Common myeloid progenitor, CD34-positive (primary cell): ENCODE results near the gene GYS1.
"Not testable (repeated sequence)": the region's sequence is repeated elsewhere in the genome, so short reads cannot be mapped to it uniquely, and the experiment has no call there.

ENCODE experiments used
- CTCF ChIA-PET: fragments of 350-600 bp; sonication (Branson Sonifier 250); formaldehyde crosslinking; loops from one replicate; lab custom pipeline; 2021; ENCODE audit warnings: antibody characterized with exemption; lab: Charles Lee
- POLR2A ChIA-PET: fragments of 350-600 bp; sonication (Branson Sonifier 250); formaldehyde crosslinking; loops from one replicate; lab custom pipeline; 2021; ENCODE audit warnings: antibody characterized with exemption; lab: Charles Lee
- DNase-seq, 3 donors: peaks; one replicate each; pipeline versions ENCODE4 v3.0.0 to v3.0.0-alpha.2; 2013
- H3K27ac ChIP-seq, 2 experiments: 1 replicate in 1 of 2; 2 replicates in 1 of 2; pipeline ENCODE4 v1.7.0; 2013; ENCODE audit warnings: inconsistent platforms in 2 of 2, low read length in 2 of 2, mild to moderate bottlenecking in 2 of 2, low read depth in 1 of 2, moderate library complexity in 1 of 2; ENCODE audit not compliant: severe bottlenecking in 2 of 2, insufficient read depth in 1 of 2, poor library complexity in 1 of 2
- H3K27me3 ChIP-seq, 5 experiments: replicated peaks in 2 of 5; 1 replicate in 3 of 5; 2 replicates in 2 of 5; pipeline versions ENCODE4 v1.6.1 to v1.7.0; 2013; ENCODE audit warnings: low read length in 4 of 5, mild to moderate bottlenecking in 2 of 5, moderate library complexity in 2 of 5, inconsistent platforms in 1 of 5; ENCODE audit not compliant: insufficient read depth in 5 of 5, control insufficient read depth in 4 of 5
- H3K36me3 ChIP-seq, 4 experiments: 1 replicate in 2 of 4; 2 replicates in 2 of 4; pipeline versions ENCODE4 v1.6.1 to v1.7.0; 2013; ENCODE audit warnings: low read length in 3 of 4, control low read depth in 1 of 4, mild to moderate bottlenecking in 1 of 4; ENCODE audit not compliant: control insufficient read depth in 4 of 4, insufficient read depth in 4 of 4
- H3K4me1 ChIP-seq, 4 experiments: 1 replicate in 3 of 4; 2 replicates in 1 of 4; pipeline versions ENCODE4 v1.6.1 to v1.7.1; 2013; ENCODE audit warnings: low read length in 3 of 4, mild to moderate bottlenecking in 3 of 4, control low read depth in 1 of 4, inconsistent platforms in 1 of 4, moderate library complexity in 1 of 4; ENCODE audit not compliant: control insufficient read depth in 4 of 4, insufficient read depth in 4 of 4; ENCODE audit errors: control extremely low read depth in 1 of 4
- H3K4me3 ChIP-seq, 7 experiments: 1 replicate in 4 of 7; 2 replicates in 3 of 7; pipeline versions ENCODE4 v1.5.1 to v1.7.0; 2013; ENCODE audit warnings: mild to moderate bottlenecking in 7 of 7, low read length in 6 of 7, moderate library complexity in 6 of 7, inconsistent platforms in 2 of 7, low read depth in 2 of 7, control low read depth in 1 of 7; ENCODE audit not compliant: insufficient read depth in 4 of 7, control insufficient read depth in 1 of 7; ENCODE audit errors: extremely low read depth in 1 of 7
- H3K9me3 ChIP-seq, 5 experiments: 1 replicate in 4 of 5; 2 replicates in 1 of 5; pipeline versions ENCODE4 v1.6.1 to v1.7.1; 2013; ENCODE audit warnings: low read length in 4 of 5, mild to moderate bottlenecking in 2 of 5, inconsistent platforms in 1 of 5, low read depth in 1 of 5, moderate library complexity in 1 of 5; ENCODE audit not compliant: control insufficient read depth in 4 of 5, insufficient read depth in 2 of 5; ENCODE audit errors: control extremely low read depth in 1 of 5
- WGBS: methylation state at CpG from one replicate; pipeline ENCODE4 v1.1.5; 2013; ENCODE audit not compliant: insufficient coverage; 5-methylcytosine and 5-hydroxymethylcytosine counted together

GYS1 gene

DNA sequence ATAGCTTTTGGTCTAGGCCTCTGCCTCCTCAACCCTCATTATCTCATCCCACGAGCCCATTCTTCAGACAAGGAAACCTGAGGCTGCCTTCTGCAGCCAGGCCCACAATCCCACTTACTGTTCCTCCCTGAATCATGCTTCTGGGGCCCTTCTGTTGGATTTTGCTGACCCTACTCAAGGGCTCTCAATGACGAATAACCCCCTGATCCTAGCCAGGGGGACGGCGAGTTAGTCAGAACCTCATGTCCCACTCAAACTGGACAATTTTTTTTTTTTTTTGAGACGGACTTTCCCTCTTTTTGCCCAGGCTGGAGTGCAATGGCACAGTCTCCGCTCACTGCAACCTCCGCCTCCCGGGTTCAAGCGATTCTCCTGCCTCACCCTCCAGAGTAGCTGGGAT lies 29.0 kb upstream of the GYS1 start:
- H3K9me3 ChIP-seq, result no peaks in the 10 kb centered on the region
- no peak overlapping the region for H3K4me3 ChIP-seq
- H3K27me3 ChIP-seq, result peaks cover 0 to 43% (median 9%) of the 10 kb centered on the region in 5 experiments
- DNase-seq, result no peak
- H3K27ac ChIP-seq, result no peak overlapping the region
- H3K4me1 ChIP-seq, result peaks cover 0 to 24% (median 22%) of the 10 kb centered on the region in 4 experiments
- CTCF ChIA-PET, result no interaction called here
- no peaks in the 10 kb centered on the region for H3K36me3 ChIP-seq
- 82% methylated on average over 5 of the region's 9 CpGs for WGBS
- POLR2A ChIA-PET, result no interaction called here

DNA sequence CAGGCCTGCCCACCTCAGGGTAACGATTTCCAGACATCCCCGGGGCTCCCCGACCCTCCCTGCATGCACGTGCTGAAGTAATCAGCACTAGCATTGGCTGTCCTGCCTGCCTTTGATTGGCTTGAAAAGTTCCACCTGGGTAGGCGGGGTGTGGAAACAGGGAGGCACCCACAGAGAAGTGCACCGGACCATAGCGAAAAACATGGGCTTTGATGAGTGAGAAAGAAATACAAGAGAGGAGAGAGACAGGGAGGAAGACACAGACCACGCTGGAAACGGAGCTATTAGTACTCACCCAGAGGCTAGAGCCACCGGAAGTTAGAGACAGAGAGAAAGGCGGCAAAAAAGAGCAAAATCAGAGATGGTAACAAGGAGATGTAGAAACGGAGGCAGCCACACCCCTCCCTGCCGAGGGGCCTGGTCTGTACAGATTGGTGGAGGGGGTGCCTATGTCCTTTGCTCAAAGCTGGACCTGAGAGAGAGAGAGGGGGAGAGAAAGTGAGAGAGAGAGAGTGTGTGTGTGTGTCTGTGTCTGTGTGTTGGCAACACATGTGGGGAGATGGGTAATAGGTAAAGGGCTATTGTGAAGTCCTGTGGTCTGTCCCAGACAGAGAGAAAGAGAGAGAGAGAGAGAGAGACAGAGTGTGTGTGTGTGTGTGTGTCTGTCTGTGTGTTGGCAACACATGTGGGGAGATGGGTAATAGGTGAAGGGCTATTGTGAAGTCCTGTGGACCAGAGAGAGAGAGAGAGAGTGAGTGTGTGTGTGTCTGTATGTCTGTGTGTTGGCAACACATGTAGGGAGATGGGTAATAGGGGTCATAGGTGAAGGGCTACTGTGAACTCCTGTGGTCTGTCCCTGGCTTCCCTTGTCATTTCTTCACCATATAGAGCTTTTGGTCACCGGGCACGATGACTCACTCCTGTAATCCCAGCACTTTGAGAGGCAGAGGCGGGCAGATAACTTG lies 28.1 kb upstream of the GYS1 start:
- no peak overlapping the region for H3K27ac ChIP-seq
- peak in 1 of 3 donors; percentile 13 for DNase-seq
- H3K4me1 ChIP-seq, result peaks cover 0 to 24% (median 22%) of the 10 kb centered on the region in 4 experiments
- 41% methylated on average over 12 of the region's 16 CpGs for WGBS
- no peak overlapping the region for H3K4me3 ChIP-seq
- no peaks in the 10 kb centered on the region for H3K9me3 ChIP-seq
- ChIA-PET POLR2A (no interaction called here), CTCF (no interaction called here)
- peaks cover 0 to 3% (median under 1%) of the 10 kb centered on the region in 4 experiments for H3K36me3 ChIP-seq
- peaks cover 0 to 43% (median 9%) of the 10 kb centered on the region in 5 experiments for H3K27me3 ChIP-seq

DNA sequence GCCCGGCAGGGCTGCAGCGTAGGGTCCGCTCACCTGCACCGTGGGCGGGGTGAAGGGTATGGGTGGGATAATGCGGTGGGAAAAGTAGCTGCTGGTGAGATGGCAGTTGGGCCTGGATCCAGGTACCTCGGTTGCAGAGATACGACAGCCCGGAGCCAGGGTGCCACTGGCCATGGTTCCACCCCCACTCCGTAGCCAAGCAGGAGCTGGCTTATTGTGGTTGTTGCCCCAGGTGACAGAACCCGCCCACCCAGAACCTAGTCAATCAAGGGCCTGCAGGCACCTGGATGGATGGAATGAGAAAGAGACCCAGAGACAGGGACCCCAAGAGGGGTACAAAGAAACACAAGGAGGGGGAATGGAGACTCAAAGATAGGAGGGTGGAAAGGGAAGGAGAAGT lies 27.2 kb upstream of the GYS1 start:
- peaks cover 0 to 43% (median 9%) of the 10 kb centered on the region in 5 experiments for H3K27me3 ChIP-seq
- POLR2A ChIA-PET, result no interaction called here
- H3K4me1 ChIP-seq, result peaks cover 0 to 24% (median 22%) of the 10 kb centered on the region in 4 experiments
- no peak overlapping the region for H3K4me3 ChIP-seq
- no peak overlapping the region for H3K27ac ChIP-seq
- CTCF ChIA-PET, result interaction anchor here (0.6 to 3.5 kb wide), 3 partner anchors 14 to 239 kb away, joined by 3 to 10 read pairs (median 3); no protein-coding TSS in a partner anchor
- peaks cover 2 to 11% (median 7%) of the 10 kb centered on the region in 4 experiments for H3K36me3 ChIP-seq
- WGBS, result 88% methylated on average over 10 of the region's 11 CpGs
- DNase-seq, result no peak
- no peaks in the 10 kb centered on the region for H3K9me3 ChIP-seq

DNA sequence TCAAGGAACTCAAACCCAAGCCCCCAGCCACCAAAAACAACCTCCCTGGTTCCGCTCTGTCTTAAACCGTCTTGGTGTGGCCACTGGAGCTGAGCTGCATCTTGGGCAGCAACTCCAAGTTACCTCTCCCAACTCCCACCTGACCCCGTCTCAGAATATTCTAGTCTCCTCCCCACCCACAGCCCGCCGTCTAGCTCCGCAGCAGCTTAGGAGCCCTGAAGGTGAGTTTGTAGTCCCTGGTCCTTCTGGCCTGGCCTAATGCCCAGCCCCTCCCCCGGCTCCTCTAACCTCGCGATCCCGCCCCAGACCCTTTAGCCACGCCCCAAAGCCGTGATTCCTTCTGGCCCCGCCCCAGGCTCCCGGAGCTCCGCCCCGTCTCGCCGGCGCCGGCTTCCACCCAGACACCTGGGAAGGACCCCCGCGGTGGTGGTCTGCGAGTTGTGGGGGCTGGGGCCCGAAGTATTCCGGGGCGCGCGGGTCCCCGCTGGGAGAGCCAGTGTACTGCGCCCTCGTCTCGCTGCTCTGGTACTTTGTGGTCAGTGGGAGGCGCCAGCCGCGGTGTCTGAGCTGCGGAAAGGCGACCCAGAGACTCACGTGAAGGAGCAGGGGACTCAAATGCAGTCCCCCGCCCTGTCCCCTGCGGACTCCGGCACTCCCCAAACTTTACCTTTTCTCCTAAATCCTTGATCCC lies 26.3 kb upstream of the GYS1 start:
- peak overlapping the region in 5 of 7 experiments; percentile 10 to 65 (median 55) for H3K4me3 ChIP-seq
- H3K27ac ChIP-seq, result no peak overlapping the region
- no peaks in the 10 kb centered on the region for H3K9me3 ChIP-seq
- ChIA-PET POLR2A (no interaction called here), CTCF (interaction anchor here (0.7 to 3.5 kb wide), 6 partner anchors 13 to 54 kb away, joined by 3 to 10 read pairs (median 4); partner anchors contain the start of genes GYS1, KCNA7 and RUVBL2)
- peaks cover 0 to 24% (median 22%) of the 10 kb centered on the region in 4 experiments for H3K4me1 ChIP-seq
- DNase-seq, result peak in 2 of 3 donors; percentile 56 to 66
- WGBS, result 12% methylated on average over 35 of the region's 41 CpGs
- H3K36me3 ChIP-seq, result peaks cover 3 to 21% (median 15%) of the 10 kb centered on the region in 4 experiments
- H3K27me3 ChIP-seq, result peaks cover 0 to 43% (median 9%) of the 10 kb centered on the region in 5 experiments

GRCh38 chr19:49018388-49019241 lies 25.5 kb upstream of the GYS1 start:
- H3K27ac ChIP-seq, H3K9me3 ChIP-seq, POLR2A ChIA-PET: not testable (repeated sequence)
- WGBS, result 11% methylated on average over 42 of the region's 50 CpGs
- CTCF ChIA-PET, result interaction anchor here (1.2 to 3.5 kb wide), 7 partner anchors 9 to 55 kb away, joined by 3 to 10 read pairs (median 3); partner anchors contain the start of genes GYS1, KCNA7 and RUVBL2
- H3K36me3 ChIP-seq, result peaks cover 3 to 27% (median 19%) of the 10 kb centered on the region in 4 experiments
- peak overlapping the region in 6 of 7 experiments; percentile 42 to 73 (median 56) for H3K4me3 ChIP-seq
- H3K27me3 ChIP-seq, result peaks cover 0 to 43% (median 9%) of the 10 kb centered on the region in 5 experiments
- peak in 2 of 3 donors; percentile 54 to 62 for DNase-seq
- H3K4me1 ChIP-seq, result peaks cover 0 to 24% (median 22%) of the 10 kb centered on the region in 4 experiments

DNA sequence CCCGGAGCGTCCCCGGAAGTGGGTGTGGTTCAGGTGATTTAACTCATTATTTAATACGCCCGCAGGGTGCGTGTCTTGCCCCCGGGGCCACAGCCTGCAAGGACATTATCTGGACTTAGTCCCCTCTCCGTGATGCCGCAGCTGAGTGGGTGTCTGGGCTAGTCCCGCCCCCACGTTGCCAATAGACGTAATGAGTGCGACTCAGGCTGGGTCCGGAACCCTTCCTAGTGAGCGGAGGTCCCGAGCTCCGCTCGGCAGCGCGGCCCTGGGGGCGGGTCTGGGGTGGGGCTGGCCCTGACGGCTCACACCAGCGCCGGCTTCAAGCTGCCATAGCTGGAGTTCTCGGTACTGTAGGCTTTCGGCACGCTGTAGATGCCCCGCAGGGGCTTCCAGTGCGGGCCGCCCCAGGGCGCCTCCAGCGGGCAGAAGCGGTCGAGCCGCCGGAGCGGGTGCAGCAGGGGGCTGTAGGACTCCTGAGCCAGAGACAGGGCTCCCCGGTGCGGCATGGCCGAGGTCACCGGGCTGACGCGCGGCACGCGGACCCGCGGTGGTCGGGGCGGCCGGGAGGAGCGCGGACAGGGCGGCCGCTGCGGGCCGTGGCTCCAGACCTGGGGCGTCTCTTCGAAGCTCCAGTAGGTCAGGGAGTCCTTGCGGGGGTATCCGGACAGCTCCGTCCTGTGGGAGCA lies 24.7 kb upstream of the GYS1 start:
- Histone ChIP-seq H3K4me3 (peak overlapping the region; percentile 4 to 73 (median 56)), H3K36me3 (peaks cover 3 to 31% (median 21%) of the 10 kb centered on the region in 4 experiments), H3K4me1 (peaks cover 0 to 24% (median 22%) of the 10 kb centered on the region in 4 experiments), H3K27me3 (peaks cover 0 to 43% (median 9%) of the 10 kb centered on the region in 5 experiments), H3K9me3 (no peaks in the 10 kb centered on the region), H3K27ac (no peak overlapping the region)
- DNase-seq, result peak; percentile 63 to 83 (median 81)
- CTCF ChIA-PET, result interaction anchor here (1.0 to 3.5 kb wide), 6 partner anchors 8 to 43 kb away, joined by 3 to 10 read pairs (median 3); no protein-coding TSS in a partner anchor
- under 1% methylated on average over 45 of the region's 62 CpGs for WGBS
- POLR2A ChIA-PET, result no interaction called here
